ENCODE results near the gene TDRD7. TPM values are rescaled to one million over a fixed set of nuclear protein-coding genes. Genes with fewer than 3 reads are reported as not detected.
A peak's percentile ranks its signal among the peaks of the same experiment; 100 is the strongest.

Gene TDRD7
- total RNA-seq, 3 donors from 2014 or later (not counting 1 experiment from before 2014, with no cell fraction given): 9.8 to 16.4 (median 16.3) TPM

- no peaks in the 10 kb centered on the region for H3K27me3 ChIP-seq (ENCODE audit: control insufficient read depth, insufficient read depth, low read length)
- peaks cover 33% of the 10 kb centered on the region for H3K4me1 ChIP-seq (ENCODE audit: control insufficient read depth, insufficient read depth, low read length)
- 17% methylated on average over 18 of the region's 20 CpGs for WGBS (ENCODE audit: insufficient coverage)
- peak; percentile 83 to 96 (median 94) for ATAC-seq
- Mint-ChIP-seq H3K36me3 (peaks cover 9% of the 10 kb centered on the region), H3K9me3 (peaks cover under 1 to 4% of the 10 kb centered on the region in 2 donors), H3K27me3 (ENCODE audit: low read depth in 2 of 2) (peaks cover 7 to 21% of the 10 kb centered on the region in 2 donors), H3K4me1 (peaks cover 0 to 5% of the 10 kb centered on the region in 2 donors), H3K4me3 (no peak overlapping the region), H3K27ac (peak overlapping the region in 1 of 2 donors; percentile 40)
- intact Hi-C loops (cut with micrococcal nuclease): loop anchor here (1.0 kb wide), 1 partner anchor 542 kb away; no protein-coding TSS in a partner anchor
- TF ChIP-seq CTCF (IDR thresholded peaks at IDR 0.05): peak; percentile 89
- DNase-seq: peak; percentile 70 to 82
- no peak overlapping the region for H3K27ac ChIP-seq (ENCODE audit: low read length)
- no peaks in the 10 kb centered on the region for H3K36me3 ChIP-seq (ENCODE audit: control insufficient read depth, insufficient read depth, low read length)
- H3K4me3 ChIP-seq (ENCODE audit: low read length): no peak overlapping the region
- H3K9me3 ChIP-seq (ENCODE audit: control insufficient read depth, insufficient read depth, low read length): no peaks in the 10 kb centered on the region
These were observed 12.7 kb upstream of the TDRD7 start for GRCh38 chr9:97398999-97399758.

GRCh38 chr9:97403746-97404316, 8.1 kb upstream of the TDRD7 start:
- Histone ChIP-seq H3K4me3 (ENCODE audit: low read length) (no peak overlapping the region), H3K27me3 (ENCODE audit: control insufficient read depth, insufficient read depth, low read length) (peaks cover 2% of the 10 kb centered on the region), H3K36me3 (ENCODE audit: control insufficient read depth, insufficient read depth, low read length) (no peaks in the 10 kb centered on the region), H3K9me3 (ENCODE audit: control insufficient read depth, insufficient read depth, low read length) (no peaks in the 10 kb centered on the region), H3K4me1 (ENCODE audit: control insufficient read depth, insufficient read depth, low read length) (peaks cover 6% of the 10 kb centered on the region), H3K27ac (ENCODE audit: low read length) (no peak overlapping the region)
- WGBS (ENCODE audit: insufficient coverage): 91% methylated on average over 4 of the region's 4 CpGs
- no peak for TF ChIP-seq CTCF (IDR thresholded peaks at IDR 0.05)
- Mint-ChIP-seq H3K9me3 (peaks cover 2 to 4% of the 10 kb centered on the region in 2 donors), H3K27ac (no peak overlapping the region), H3K4me1 (peaks cover 0 to 5% of the 10 kb centered on the region in 2 donors), H3K27me3 (ENCODE audit: low read depth in 2 of 2) (peaks cover 23 to 58% of the 10 kb centered on the region in 2 donors), H3K36me3 (peaks cover 14% of the 10 kb centered on the region), H3K4me3 (no peak overlapping the region)
- intact Hi-C loops (cut with micrococcal nuclease): no loop called here
- no peak for ATAC-seq
- no peak for DNase-seq

GRCh38 chr9:97405551-97405950, 6.3 kb upstream of the TDRD7 start:
- Mint-ChIP-seq H3K4me3 (no peak overlapping the region), H3K36me3 (peaks cover 14% of the 10 kb centered on the region), H3K4me1 (no peaks in the 10 kb centered on the region), H3K27me3 (ENCODE audit: low read depth in 2 of 2) (peaks cover 27 to 60% of the 10 kb centered on the region in 2 donors), H3K27ac (no peak overlapping the region), H3K9me3 (peaks cover 2 to 4% of the 10 kb centered on the region in 2 donors)
- Histone ChIP-seq H3K4me1 (ENCODE audit: control insufficient read depth, insufficient read depth, low read length) (no peaks in the 10 kb centered on the region), H3K4me3 (ENCODE audit: low read length) (no peak overlapping the region), H3K9me3 (ENCODE audit: control insufficient read depth, insufficient read depth, low read length) (no peaks in the 10 kb centered on the region), H3K27ac (ENCODE audit: low read length) (no peak overlapping the region), H3K27me3 (ENCODE audit: control insufficient read depth, insufficient read depth, low read length) (peaks cover 2% of the 10 kb centered on the region), H3K36me3 (ENCODE audit: control insufficient read depth, insufficient read depth, low read length) (no peaks in the 10 kb centered on the region)
- no peak for ATAC-seq
- no CpG with 5 or more reads among the region's 2 CpGs for WGBS (ENCODE audit: insufficient coverage)
- no peak for DNase-seq
- intact Hi-C loops (cut with micrococcal nuclease): no loop called here
- no peak for TF ChIP-seq CTCF (IDR thresholded peaks at IDR 0.05)
